Measurements from ENCODE around the gene ARR3.
"Not testable (repeated sequence)": the region's sequence is repeated elsewhere in the genome, so short reads cannot be mapped to it uniquely, and the experiment has no call there.

Gene ARR3

GRCh38 chrX:70280573-70280972 is 12.4 kb downstream of the ARR3 start:
- DNase-seq (ENCODE audit: low spot score), result no peak

GRCh38 chrX:70281951-70282350 is 13.8 kb downstream of the ARR3 start, which contains the start of gene RAB41:
Gene RAB41 (plus strand): TSS chrX:70282172. CDS start chrX:70282218, 46 bp downstream.
- no peak for DNase-seq (ENCODE audit: low spot score)

GRCh38 chrX:70289168-70289792 is 21.1 kb downstream of the ARR3 start:
- DNase-seq (ENCODE audit: low spot score), result no peak

- peak; percentile 70 for DNase-seq (ENCODE audit: low spot score)
Measured at GRCh38 chrX:70289793-70290770, 21.9 kb downstream of the ARR3 start, which contains the start of the genes KIF4A and PDZD11. Gene KIF4A (plus strand): TSS chrX:70290104. CDS start chrX:70290459, 355 bp downstream. Gene PDZD11 (minus strand): TSS chrX:70289927. CDS start chrX:70289341, 586 bp downstream.

- DNase-seq (ENCODE audit: low spot score), result no peak
Measured at GRCh38 chrX:70292788-70293187, 24.7 kb downstream of the ARR3 start.

- no peak for DNase-seq (ENCODE audit: low spot score)
Measured at GRCh38 chrX:70293621-70294020, 25.5 kb downstream of the ARR3 start.

GRCh38 chrX:70301716-70302115 is 33.6 kb downstream of the ARR3 start:
- peak; percentile 12 for DNase-seq (ENCODE audit: low spot score)

- no peak for DNase-seq (ENCODE audit: low spot score)
Measured at GRCh38 chrX:70313503-70313902, 45.4 kb downstream of the ARR3 start.

GRCh38 chrX:70322784-70323183 is 54.6 kb downstream of the ARR3 start:
- no peak for DNase-seq (ENCODE audit: low spot score)

GRCh38 chrX:70323628-70324027 is 55.5 kb downstream of the ARR3 start:
- DNase-seq (ENCODE audit: low spot score), result not testable (repeated sequence)

GRCh38 chrX:70324326-70324725 is 56.2 kb downstream of the ARR3 start:
- DNase-seq (ENCODE audit: low spot score), result no peak

GRCh38 chrX:70331161-70331560 is 63.0 kb downstream of the ARR3 start:
- DNase-seq (ENCODE audit: low spot score), result no peak

All from kidney capillary endothelial cell (primary cell).